Omental fat pad (tissue), 4 donors: ENCODE measurements around the gene GRM7. TPM values are rescaled to one million over a fixed set of nuclear protein-coding genes. Genes with fewer than 3 reads are reported as not detected.

Source experiments
- ATAC-seq: fragments of 150-250 bp; one replicate; pipeline ENCODE4 v1.9.1; 2016; ENCODE audit warnings: mild to moderate bottlenecking, moderate library complexity; ENCODE audit not compliant: low FRiP score
- DNase-seq: peaks from one replicate; pipeline ENCODE4 v3.0.0-alpha.2; 2019; ENCODE audit warnings: low spot score
- CTCF ChIP-seq, 3 donors: fragments of 450-650 bp; IDR thresholded peaks; one replicate each; pipeline ENCODE4 v1.5.1; 2016 to 2017; ENCODE audit warnings: antibody characterized with exemption in 3 of 3, mild to moderate bottlenecking in 3 of 3, moderate library complexity in 2 of 3
- total RNA-seq, 4 donors: library from RNA; depleted of rRNA; stranded (reverse); fragments of >200 nt; gene quantifications; one replicate each; pipeline ENCODE4 v1.1.0, GENCODE V29; 2016

GRM7 gene
- total RNA-seq, 4 donors from 2014 or later = 0.12 to 0.82 (median 0.28) TPM; not detected in 1

GRCh38 chr3:7637694-7638093, 776.8 kb downstream of the GRM7 start:
- no peak for ATAC-seq
- no peak for DNase-seq
- TF ChIP-seq CTCF (IDR thresholded peaks at IDR 0.05) = no peak

- no peak for TF ChIP-seq CTCF (IDR thresholded peaks at IDR 0.05)
- DNase-seq (no peak), ATAC-seq (no peak)
Observed at GRCh38 chr3:7638103-7638502, 777.2 kb downstream of the GRM7 start.

DNA sequence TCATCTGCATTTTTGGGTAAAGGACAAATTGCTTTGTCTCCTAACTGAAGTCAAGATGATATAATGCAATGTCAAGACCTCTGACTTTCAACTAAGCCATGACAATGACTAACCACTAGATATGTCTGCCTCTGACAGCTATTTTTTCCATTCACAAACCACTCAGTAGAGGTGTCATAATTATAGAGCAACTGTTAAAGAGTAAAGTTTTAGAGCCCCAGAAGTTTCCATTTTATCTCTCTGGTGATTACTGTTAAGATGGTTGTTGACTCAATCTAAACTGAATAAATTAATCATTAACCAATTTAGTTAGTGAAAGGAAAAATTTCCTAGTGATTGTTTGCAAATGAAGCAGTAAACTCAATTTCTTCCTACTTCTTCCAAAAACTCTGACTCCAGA, 779.9 kb downstream of the GRM7 start:
- DNase-seq = no peak
- ATAC-seq = no peak
- no peak for TF ChIP-seq CTCF (IDR thresholded peaks at IDR 0.05)

DNA sequence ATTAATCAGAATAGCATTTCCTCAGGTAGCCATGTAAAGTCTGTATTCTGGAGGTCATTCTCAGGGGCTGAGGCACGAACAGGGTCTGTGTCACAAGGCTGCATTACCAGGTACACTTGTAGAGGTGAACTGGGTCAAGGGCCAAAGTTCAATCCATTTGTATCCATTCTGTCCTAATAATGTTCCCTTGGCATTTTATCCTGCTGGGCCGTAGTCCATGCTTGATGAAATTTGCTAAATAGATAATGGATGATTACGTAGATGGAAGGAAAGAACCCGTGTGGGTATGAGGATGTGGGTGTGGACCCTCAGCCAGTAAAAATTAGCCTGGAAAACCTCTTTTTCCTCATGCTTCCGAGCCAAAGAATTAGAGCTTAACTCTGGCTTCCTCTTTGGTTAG, 785.9 kb downstream of the GRM7 start:
- TF ChIP-seq CTCF (IDR thresholded peaks at IDR 0.05) = no peak
- DNase-seq = no peak
- no peak for ATAC-seq

DNA sequence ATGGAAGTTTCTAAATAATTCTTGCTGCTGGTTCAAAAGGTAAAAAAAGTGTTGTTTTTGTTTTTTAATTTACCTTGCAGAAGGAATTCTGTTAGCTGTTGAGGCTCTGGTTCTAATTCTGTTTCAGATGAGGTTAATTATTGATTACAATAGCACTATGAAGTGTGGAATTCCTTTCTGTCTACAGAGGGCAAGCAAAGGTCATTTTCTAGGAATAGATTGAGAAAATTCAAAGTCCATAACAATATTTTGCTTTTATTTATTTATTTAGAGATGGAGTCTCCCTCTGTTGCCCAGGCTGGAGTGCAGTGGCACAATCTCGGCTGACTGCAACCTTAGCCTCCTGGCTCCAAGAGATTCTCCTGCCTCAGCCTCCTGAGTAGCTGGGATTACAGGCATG, 789.6 kb downstream of the GRM7 start:
- DNase-seq (no peak), ATAC-seq (no peak)
- TF ChIP-seq CTCF (IDR thresholded peaks at IDR 0.05) = no peak

DNA sequence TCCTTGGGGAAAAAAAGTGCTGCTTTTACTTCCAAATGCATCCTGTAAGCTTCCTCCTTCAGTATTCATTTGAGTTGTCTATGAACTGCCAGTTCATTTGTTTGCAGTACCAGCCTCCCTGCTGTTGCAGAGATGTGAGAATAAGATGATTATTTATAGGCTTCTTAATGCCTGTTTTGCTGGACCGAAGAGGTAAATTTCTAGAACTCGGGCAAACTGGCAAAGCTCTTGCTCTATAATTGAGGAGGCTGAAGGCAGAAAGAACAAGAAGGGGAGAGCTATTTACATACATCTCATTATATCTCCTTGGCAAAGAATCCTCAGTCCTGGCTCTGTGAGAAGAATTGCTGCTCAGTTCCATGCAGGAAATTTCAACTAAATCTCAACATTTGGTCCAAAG, 790.4 kb downstream of the GRM7 start:
- no peak for ATAC-seq
- TF ChIP-seq CTCF (IDR thresholded peaks at IDR 0.05) = no peak
- no peak for DNase-seq

- no peak for DNase-seq
- no peak for TF ChIP-seq CTCF (IDR thresholded peaks at IDR 0.05)
- ATAC-seq = no peak
Observed at GRCh38 chr3:7657214-7658112, 796.5 kb downstream of the GRM7 start.
